NCI-H510A (cell line): Measurements from ENCODE around the gene SGCE.

Experiments
- DNase-seq: peaks from one replicate; lab custom pipeline; 2025; lab: John Stamatoyannopoulos, UW

SGCE gene

DNA sequence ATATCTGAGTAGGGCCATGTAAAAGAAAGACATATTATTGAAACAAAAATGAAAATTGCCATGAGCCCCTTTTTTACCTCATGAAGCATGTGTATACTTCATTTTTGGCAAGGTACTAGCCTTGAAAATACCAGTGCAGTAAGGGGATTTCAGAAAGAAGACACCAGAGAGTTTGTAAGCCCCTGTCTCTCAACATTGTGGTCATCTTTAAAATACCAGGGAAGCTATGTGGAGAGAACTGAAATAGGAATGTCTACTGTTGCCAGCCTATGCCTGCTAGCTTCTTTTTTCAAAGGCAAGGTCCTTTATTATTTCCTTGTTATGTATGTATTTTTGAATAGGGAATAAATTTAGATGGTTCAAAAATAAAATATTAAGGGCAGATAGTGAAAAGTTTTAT is 88.5 kb downstream of the SGCE start:
- DNase-seq: no peak

DNA sequence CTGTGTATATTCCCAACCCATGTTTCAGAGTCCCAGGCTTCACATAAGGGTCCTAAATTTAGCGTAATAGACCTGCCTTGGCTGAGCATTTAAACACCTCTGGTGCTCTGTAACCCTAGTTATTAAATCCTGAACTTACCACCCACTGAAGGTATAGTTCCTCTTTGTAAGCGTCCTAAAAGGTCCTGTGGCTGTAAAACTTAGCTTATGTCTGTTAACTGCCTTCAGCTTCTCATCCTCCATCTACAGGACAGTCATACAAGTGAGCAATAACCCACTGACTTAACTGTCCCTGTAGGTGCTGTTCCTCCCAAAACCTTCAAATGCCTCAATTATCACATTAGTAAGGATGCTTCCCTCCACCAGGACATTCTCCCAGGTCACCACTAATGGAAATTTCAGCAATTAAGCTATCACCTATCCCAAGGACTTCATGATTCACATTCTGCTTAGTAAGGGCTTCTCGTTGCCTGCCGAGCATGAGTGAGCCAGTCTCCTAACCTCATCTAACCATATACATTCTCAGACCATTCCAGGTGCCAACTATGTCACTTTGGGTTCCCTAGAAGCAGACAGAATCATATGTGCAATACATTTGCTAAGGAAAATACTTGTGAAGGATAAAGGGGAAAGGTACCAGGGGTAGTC is 90.6 kb downstream of the SGCE start:
- no peak for DNase-seq

DNA sequence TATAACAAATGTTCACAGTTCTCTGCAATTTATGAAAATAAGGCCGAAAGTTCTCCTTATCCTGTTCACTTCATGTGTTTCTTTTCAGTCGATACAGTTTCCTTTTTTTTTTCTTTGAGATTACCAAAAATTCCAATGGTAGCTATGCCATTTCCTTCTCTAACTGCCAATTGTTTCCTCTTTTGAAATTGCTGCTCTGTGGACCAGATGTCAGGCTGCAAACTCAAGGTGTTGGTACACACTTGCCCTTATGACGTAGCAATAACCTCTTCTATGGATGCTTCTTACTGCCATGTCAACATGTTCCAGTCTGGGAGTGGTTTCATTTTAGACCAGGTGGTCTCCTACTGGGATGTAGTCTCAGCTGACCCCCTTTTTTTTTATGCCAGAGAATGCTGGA is 93.4 kb downstream of the SGCE start:
- DNase-seq: no peak

DNA sequence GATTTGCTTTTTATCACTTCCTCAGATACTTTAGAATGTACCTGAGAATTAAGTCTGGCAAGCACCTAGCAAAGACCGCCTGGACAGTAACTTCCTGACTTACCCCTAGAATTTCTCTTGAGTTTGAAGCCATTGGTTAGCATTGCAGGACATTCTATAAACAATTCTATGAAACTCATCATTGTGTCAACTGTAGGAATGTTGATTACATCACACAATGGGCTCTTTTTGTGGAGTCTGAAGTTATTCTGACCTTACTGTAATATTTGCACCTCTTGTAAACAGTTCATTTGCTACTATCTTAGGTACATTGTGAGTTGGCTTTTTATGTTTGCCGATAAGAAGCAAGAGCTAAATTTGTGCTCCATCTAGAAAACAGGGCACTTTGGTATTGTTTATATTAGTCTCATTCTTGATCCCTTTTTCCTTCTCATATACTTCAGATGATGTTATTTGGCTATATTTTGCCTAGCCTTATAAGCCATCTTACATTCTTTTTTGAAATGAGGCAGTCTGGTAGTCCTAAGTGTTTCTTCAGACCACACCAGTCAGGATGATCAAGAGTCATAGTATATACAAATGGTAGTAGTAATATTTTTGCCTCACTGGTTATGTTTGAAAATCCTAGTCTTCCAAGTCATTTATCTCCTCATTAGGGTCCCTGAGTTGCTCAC is 94.0 kb downstream of the SGCE start:
- DNase-seq: no peak

DNA sequence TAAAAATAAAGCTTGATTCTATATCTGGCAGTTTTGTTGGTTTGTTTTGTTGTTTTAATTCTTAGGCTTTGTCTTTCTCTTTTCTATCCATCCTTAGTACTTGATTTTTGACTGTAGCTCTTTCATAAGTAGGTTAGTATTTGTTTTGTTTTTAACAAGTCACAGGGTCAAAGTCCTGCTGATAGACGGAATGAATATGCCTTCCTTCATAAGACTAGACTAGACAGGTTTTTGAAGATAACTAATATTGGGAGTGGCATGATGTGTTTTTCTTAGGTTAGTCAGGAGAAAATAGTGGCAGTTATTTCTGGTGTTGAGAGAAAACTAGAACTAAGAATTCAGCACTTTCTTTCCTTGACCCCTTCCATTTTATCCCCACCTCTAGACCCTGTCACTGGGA is 96.0 kb downstream of the SGCE start:
- no peak for DNase-seq

DNA sequence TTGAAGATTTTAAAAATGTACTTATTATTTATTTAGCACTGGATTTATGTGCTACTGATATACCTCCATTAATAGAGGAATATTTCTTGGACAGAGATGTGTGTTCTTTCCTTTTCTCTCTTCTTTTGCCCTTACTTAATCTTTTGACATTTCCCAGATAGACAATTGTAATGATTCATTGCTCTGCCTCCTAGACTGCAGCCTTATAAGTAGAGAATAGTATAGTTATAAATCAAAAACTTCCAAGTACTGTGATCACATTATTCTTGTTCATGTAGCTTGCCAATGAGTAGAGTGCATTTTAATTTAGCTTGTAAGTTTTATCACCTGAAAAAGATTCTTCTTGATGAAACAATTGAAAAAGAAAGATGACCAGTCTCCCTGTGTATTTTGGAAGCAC is 98.7 kb downstream of the SGCE start:
- no peak for DNase-seq

DNA sequence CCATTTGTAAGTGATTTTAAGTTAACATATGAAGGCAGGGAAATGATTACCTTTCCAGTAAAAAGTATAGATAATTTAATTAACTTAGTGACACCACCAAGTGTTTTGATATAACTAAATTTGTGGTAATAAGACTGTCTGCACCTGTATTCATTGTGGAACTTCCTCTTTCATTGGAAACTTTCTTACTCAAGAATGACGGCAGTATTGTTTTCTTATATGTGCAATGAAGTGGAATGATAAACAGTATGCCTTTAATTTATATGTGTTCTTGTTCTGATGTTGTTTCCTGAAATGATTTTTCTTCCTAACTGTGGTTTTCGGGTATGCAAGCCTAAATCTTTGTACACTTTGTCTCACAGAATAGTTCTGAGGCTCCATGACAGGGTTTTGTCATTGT is 99.9 kb downstream of the SGCE start:
- DNase-seq: no peak

DNA sequence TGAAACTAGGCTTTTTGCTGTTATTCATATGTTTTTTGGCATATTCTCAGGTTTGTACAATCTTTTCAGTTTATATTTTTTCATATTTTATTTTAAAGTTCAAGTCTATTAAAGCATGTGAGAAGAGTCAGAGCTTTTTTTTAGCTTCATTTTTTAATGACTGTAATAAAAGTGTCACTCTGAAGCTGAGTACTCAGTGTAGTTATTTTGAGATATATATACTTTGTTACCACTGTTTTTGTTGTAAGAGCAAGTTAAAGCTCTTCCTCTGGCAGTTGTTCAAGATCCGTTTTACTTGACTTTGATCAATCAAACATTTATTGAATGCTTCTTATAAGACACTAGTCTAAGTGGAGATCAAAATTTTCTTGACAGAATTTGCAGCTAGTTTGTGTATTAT is 108.8 kb downstream of the SGCE start:
- no peak for DNase-seq

DNA sequence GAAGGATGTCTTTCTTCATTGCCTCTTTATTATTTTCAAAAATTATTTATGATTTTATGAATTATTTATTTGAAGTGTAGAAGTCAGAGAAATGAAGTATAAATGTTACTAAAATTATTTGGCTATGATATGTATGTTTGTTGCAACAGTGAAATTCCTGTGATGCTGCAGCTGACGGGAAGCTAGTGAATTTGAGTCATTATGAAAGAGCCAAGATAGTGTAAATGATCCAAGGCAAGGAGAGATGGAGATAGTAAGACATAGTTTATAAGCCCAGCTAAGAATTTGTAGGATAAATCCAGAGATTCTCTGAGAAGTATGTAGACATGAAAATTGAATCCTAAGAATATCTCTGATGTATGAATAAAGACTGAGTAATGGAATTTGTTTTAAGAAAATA is 115.5 kb downstream of the SGCE start:
- DNase-seq: no peak
